ENCODE data around the gene HNMT. TPM values are rescaled to one million over a fixed set of nuclear protein-coding genes. Genes with fewer than 3 reads are reported as not detected.

HNMT gene
- polyA plus RNA-seq, 1 donor (not counting 4 experiments of a cell fraction or from before 2014, with no cell fraction given) = 7.4 TPM

- dilution Hi-C loops (cut with MboI; ENCODE audit: extremely low pct_ligation_motif_present, low sequenced_read_pairs) = no loop called here
- no peaks in the 10 kb centered on the region for H3K9me1 ChIP-seq (ENCODE audit: control insufficient read depth, extremely low read depth, insufficient read depth, low read length)
- H4K20me1 ChIP-seq (ENCODE audit: control insufficient read depth, extremely low read depth, insufficient read depth, low read length) = no peaks in the 10 kb centered on the region
- H3K4me3 ChIP-seq (ENCODE audit: control insufficient read depth in 2 of 3, extremely low read depth in 1 of 3, insufficient read depth in 2 of 3, low read depth in 1 of 3, low read length in 3 of 3) = no peak overlapping the region
- H2AFZ ChIP-seq (ENCODE audit: control insufficient read depth, low read length) = no peak overlapping the region
- no peak overlapping the region for H3K27ac ChIP-seq (ENCODE audit: control insufficient read depth, insufficient read depth, low read length)
- H3K79me2 ChIP-seq (ENCODE audit: control insufficient read depth, insufficient read depth, low read length) = no peaks in the 10 kb centered on the region
- no peaks in the 10 kb centered on the region for H3K36me3 ChIP-seq (ENCODE audit: control insufficient read depth in 2 of 2, extremely low read depth in 1 of 2, insufficient read depth in 2 of 2, low read length in 2 of 2)
- no peak for DNase-seq (ENCODE audit: low read depth, low spot score)
- H3K4me1 ChIP-seq (ENCODE audit: control insufficient read depth, extremely low read depth, insufficient read depth, low read length) = no peaks in the 10 kb centered on the region
- no peaks in the 10 kb centered on the region for H3K9me3 ChIP-seq (ENCODE audit: control insufficient read depth, low read depth, low read length)
- no peak overlapping the region for H3K4me2 ChIP-seq (ENCODE audit: control insufficient read depth, extremely low read depth, insufficient read depth, low read depth, low read length)
- FAIRE-seq = no peak
- no peaks in the 10 kb centered on the region for H3K27me3 ChIP-seq (ENCODE audit: control insufficient read depth, extremely low read depth, insufficient read depth, low read length)
- H3K9ac ChIP-seq (ENCODE audit: control insufficient read depth, extremely low read depth, insufficient read depth, low read length) = no peak overlapping the region
- TF ChIP-seq EZH2 (IDR thresholded peaks at IDR 0.05; ENCODE audit: low read length) (no peak), CTCF (optimal IDR thresholded peaks at IDR 0.05 in 1 of 3, IDR thresholded peaks at IDR 0.05 in 1 of 3, conservative IDR thresholded peaks at IDR 0.05 in 1 of 3; ENCODE audit: extremely low read depth in 1 of 3, insufficient read depth in 2 of 3, low read length in 3 of 3) (no peak)
Measured at GRCh38 chr2:138000796-138001195, 36.5 kb downstream of the HNMT start.

DNA sequence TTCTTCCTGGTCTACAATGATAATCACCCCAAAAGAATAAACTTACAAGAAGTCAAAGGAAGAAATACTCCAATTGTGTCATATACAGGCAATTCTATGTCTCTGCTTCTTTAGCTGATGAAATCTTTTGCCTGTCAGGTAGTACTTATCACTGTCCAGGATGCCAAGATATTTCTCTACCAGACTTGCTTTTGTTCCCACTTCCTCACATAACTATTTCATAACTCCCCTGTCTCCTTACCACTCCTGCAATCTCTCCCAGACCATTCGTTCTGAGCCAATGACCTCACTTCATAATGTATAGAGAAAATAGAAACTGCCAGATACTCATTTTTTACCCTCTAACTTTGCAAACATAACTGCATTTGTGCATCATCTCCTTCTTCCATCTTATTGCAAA lies 39.1 kb downstream of the HNMT start:
- no peaks in the 10 kb centered on the region for H3K36me3 ChIP-seq (ENCODE audit: control insufficient read depth in 2 of 2, extremely low read depth in 1 of 2, insufficient read depth in 2 of 2, low read length in 2 of 2)
- no peaks in the 10 kb centered on the region for H3K79me2 ChIP-seq (ENCODE audit: control insufficient read depth, insufficient read depth, low read length)
- dilution Hi-C loops (cut with MboI; ENCODE audit: extremely low pct_ligation_motif_present, low sequenced_read_pairs) = no loop called here
- no peak for TF ChIP-seq CTCF (optimal IDR thresholded peaks at IDR 0.05 in 1 of 3, IDR thresholded peaks at IDR 0.05 in 1 of 3, conservative IDR thresholded peaks at IDR 0.05 in 1 of 3; ENCODE audit: extremely low read depth in 1 of 3, insufficient read depth in 2 of 3, low read length in 3 of 3)
- TF ChIP-seq EZH2 (IDR thresholded peaks at IDR 0.05; ENCODE audit: low read length) = no peak
- no peak overlapping the region for H3K4me3 ChIP-seq (ENCODE audit: control insufficient read depth in 2 of 3, extremely low read depth in 1 of 3, insufficient read depth in 2 of 3, low read depth in 1 of 3, low read length in 3 of 3)
- H3K27ac ChIP-seq (ENCODE audit: control insufficient read depth, insufficient read depth, low read length) = no peak overlapping the region
- no peaks in the 10 kb centered on the region for H4K20me1 ChIP-seq (ENCODE audit: control insufficient read depth, extremely low read depth, insufficient read depth, low read length)
- H3K9ac ChIP-seq (ENCODE audit: control insufficient read depth, extremely low read depth, insufficient read depth, low read length) = no peak overlapping the region
- DNase-seq (ENCODE audit: low read depth, low spot score) (no peak), FAIRE-seq (no peak)
- H3K27me3 ChIP-seq (ENCODE audit: control insufficient read depth, extremely low read depth, insufficient read depth, low read length) = no peaks in the 10 kb centered on the region
- H2AFZ ChIP-seq (ENCODE audit: control insufficient read depth, low read length) = no peak overlapping the region
- H3K9me1 ChIP-seq (ENCODE audit: control insufficient read depth, extremely low read depth, insufficient read depth, low read length) = no peaks in the 10 kb centered on the region
- H3K4me1 ChIP-seq (ENCODE audit: control insufficient read depth, extremely low read depth, insufficient read depth, low read length) = no peaks in the 10 kb centered on the region
- no peak overlapping the region for H3K4me2 ChIP-seq (ENCODE audit: control insufficient read depth, extremely low read depth, insufficient read depth, low read depth, low read length)
- no peaks in the 10 kb centered on the region for H3K9me3 ChIP-seq (ENCODE audit: control insufficient read depth, low read depth, low read length)
